GM21717 (cell line): ENCODE results near the gene TMOD1.

Experiments
- ATAC-seq: cut with Tn5 transposase; IDR thresholded peaks from one replicate; pipeline ENCODE4 v1.9.1; 2021; ENCODE audit warnings: mild to moderate bottlenecking, moderate library complexity; ENCODE audit not compliant: unreplicated experiment

TMOD1 gene

DNA sequence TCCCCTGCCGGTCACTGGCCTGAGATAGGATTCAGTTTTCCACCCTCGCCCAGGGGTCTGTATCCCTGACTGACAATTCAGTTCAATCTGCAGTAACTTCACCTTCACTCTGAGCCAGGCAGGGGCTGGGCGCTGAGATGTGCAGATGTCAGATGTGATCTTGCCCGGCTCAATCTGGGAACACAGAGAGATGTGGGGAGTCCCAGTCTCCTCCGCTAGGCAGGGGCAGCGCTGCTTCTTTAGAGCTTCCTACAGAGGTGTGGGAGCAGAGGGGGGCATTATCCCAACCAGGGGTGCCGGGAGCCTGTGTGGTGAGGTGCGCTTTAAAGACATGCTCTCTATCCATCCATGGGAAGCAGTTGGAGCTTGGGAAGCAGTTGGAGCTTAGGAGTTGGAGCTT is 14.6 kb downstream of the TMOD1 start:
- ATAC-seq: no peak

DNA sequence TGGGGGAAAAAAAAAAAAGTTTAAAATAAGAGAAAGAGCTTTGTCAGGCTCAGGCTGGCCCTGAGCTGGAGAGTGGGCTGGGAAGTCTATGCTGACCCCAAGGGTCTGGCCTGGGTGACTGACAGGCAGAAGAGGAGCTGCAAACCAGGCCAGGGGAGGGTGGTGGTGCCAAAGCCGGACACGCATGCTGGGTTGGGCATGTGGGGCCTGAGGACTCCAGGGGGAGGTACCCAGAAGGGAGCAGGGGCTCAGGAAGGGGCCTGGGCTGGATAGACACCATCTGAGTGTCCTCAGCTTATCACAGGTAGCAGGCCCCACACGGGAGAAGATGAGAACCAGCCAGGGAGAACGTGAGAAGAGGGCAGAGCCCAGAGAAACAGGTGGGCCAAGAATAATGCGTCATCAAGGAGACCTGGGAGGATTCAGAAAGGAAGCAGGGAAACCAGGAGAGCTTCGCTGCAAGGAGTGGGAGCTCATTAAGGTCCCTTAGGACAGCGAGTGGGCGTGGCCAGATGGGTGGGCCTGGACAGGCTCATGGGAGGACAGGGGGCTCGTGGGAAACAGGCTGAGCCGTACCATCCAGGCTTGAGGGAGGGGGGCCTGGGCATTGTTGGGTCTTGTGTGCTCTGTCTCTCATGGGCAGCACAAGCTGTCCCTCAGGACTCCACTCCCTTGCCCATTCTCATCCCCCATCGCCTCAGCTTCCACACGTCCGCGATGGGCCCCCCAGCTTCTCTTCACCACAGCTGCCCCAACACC is 16.0 kb downstream of the TMOD1 start:
- no peak for ATAC-seq

DNA sequence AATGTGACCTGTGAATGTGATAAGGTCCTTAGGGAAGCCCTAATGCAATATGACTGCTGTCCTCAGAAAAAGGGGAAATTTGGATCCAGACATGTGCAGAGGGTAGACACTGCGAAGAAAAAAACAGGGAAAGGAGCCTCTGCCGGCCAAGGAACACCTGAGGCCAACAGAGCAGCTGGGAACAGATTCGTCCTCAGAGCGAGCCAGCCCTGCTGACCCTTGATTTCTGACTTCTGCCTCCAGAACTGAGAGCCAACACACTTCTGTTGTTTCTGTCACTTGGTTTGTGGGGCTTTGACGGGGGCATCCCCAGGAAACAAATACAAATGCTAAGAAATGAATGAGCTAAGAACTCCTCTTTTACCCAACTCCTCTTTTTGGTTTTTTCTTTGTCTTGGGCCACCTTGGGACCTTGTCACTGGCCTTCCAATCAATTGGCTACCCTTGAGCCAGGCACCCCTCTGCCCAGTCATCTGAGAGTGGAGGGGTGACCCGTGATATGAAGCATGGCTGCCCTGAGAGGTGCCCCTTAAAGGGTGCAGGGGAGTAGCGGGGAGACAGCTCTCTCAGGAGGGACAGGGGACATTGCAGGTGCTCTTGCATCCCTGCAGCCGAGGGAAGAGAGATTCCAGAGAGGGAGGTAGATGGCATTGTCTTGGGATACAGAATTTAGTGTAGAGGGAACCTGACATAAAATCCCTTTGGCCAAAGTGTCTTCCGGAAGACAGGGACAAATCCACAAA is 16.9 kb downstream of the TMOD1 start:
- ATAC-seq: no peak

DNA sequence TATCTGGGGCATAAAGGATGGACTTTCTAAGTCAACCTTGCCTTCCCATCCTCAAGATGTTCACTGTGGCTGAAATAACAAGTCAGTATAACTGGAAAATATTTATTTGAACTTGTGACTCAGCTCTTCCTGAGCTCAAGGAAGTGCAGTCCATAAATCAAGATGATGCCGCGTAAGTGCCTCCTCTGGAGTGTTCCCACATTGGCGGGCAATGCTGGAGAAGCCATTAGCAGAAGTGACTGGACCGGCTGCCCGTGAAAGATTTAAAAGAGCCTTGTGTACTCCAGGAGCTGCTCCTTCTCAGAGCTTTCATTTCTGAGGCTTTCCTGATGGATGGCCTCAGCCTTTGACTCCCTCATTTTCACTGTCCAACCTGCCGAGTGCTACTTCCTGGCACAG is 17.4 kb downstream of the TMOD1 start:
- ATAC-seq: no peak

DNA sequence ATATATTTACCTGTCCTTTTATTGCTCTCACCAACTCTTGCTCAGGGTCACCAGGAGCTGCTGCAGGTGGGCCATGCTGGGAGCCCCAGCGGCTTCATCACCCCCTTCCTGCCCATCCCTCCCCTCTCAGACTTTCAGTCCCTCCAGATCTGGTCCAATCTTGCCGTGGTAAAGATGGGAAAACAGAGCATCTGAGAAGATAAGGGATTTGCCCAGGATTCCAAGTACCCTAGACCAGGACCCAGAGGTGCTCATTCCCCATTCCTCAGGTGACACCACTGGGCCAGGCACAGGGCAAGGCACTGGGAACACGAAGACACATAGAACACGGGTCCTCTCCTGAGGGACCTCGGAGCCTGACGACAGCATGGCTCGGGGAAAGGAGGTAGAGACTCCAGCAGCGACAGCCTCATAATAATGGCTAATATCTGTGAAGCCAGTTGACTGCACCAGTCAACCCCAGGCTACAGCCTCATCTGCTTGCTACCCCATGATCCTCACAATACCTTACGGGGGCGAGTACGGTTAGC is 18.0 kb downstream of the TMOD1 start:
- no peak for ATAC-seq

DNA sequence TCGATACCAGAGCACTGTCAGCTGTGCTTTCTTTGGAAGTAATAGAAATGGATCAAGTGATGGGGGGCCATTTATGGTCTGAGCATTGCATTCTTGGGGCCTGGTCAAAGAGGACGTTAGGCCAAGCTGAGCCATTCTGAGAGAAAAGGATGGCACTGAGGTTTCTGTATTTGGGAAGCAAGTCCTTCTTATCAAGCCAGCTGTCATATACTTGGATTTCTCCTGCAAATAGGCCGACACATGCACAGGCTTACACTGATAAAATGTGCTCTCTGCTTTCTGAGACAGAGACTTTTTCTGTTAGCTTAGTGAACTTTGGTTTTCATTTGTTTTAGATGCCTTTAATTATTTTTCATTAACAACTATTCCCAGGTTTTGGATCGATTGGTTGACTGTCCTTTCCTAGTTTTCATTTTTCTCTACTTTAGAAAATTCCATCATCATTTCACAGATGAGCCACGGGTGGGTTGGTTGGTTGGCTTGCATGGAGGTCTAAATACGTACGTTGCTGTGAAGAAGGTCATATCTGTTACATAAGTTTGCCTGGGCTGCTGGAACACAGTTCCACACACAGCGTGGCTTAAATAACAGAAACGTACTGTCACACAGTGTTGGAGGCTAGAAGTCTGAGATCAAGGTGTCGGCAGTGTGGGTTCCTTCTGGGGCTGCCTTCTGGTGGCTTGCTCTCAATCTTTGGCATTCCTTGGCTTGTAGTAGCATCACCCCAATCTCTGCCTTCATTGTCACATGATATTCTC is 20.3 kb downstream of the TMOD1 start:
- ATAC-seq: no peak

DNA sequence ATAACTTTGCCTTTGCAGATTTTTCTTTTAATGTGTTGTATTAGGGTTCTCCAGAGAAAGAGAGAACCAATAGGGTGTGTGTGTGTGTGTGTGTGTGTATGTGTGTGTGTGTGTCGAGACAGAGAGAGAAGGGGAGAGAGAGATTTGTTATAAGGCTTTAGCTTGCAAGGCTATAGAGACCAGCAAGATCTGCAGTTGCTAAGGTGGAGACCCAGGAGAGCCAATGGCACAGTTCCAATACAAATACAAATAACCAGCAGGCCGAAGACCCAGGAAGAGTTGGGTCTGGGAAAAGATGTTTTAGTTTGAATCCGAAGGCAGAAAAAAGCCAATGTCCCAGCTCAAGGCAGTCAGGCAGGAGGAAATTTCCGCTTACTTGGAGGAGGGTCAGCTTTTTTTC is 23.0 kb downstream of the TMOD1 start:
- ATAC-seq: no peak

DNA sequence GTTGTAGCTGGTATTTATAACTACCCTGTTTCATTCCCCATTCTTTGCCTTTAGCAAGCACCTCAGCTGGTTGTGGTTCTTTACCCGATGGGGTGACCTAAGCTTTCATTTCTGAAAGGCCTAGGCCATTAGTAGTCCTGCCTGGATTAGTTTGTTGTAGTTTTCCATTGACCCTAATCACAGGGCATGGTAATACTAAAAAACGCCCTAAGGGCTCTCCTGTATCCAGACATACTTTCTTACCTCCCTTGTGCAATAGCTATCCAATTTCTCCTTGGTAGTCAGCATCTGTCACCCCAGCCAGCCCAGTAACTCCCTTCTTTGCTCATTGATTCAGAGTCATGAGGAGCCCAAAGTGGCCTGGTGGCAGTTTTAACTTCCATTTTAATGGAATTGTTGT is 24.0 kb downstream of the TMOD1 start:
- ATAC-seq: no peak

DNA sequence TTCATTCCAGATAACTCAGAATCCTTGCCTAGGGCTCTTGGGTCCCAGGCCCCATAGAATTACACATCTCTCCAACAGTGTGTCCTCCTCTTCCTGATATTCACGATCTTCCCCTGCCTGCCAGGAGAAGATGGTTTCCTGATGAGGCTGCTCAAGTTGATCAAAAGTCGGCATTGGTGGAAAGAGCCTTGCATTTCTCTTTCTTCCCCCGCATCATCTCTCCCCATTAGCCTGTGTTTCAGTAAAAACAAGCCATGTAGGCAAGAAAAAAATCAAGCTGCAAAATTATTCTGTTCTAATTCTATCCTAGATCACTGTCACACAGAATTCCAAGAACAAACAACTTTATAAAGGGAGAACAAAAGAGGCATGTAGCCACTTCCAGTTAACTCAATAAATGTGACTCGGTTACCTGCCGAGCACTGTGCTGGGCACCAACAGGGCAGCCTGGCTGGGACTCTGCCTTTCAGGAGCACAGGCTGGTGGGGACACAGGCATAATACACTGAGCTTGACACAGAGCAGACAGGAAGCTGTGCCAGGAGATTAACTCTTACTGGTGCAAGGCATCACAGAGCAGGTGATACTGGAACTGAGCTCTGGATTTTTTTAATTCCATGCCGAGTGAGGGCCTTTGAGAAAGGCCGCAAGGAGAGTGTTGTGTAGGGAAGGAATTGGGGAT is 25.6 kb downstream of the TMOD1 start:
- no peak for ATAC-seq

DNA sequence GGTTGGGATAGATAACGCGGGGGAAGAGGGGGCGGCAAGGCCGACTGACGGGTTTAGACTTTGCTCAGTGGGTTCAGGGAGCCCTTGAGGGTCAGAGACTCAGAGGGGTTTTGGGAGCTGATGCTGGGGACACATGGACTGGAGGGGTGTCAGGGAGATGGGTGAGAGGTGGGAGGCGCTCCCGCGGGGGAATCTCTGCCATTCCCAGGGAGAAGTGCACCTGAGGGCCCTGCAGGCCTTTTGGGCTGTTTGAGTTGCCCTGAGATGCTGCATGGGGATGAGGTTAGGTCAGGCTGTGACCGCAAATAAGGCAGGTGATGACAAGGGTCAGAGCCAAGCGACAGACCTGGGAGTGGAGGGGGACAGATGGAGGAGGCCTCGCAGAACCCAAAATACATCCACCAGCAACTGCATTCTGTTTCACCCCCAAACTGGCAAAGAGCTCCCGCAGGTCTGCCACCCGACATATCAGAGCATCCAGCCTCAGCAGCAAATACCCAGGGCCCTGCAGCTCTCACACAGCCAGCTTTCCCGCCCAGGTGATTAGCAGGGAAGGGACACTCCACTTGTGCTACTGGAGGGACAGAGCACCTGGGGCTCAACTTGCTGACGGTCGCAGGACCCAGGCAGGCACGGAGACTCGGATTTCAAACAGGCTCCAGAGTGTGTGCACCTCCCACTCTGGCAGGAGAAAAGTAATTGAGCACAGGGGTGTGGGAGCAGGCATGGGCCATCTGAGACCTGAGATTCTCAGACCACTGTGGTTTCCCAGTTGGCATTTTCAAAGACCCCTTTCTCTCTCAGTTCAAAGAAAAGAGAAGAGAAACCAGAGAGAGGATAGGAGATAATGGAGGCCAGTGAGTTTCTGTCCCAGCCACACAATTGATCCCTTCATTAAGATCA is 26.4 kb downstream of the TMOD1 start:
- no peak for ATAC-seq

DNA sequence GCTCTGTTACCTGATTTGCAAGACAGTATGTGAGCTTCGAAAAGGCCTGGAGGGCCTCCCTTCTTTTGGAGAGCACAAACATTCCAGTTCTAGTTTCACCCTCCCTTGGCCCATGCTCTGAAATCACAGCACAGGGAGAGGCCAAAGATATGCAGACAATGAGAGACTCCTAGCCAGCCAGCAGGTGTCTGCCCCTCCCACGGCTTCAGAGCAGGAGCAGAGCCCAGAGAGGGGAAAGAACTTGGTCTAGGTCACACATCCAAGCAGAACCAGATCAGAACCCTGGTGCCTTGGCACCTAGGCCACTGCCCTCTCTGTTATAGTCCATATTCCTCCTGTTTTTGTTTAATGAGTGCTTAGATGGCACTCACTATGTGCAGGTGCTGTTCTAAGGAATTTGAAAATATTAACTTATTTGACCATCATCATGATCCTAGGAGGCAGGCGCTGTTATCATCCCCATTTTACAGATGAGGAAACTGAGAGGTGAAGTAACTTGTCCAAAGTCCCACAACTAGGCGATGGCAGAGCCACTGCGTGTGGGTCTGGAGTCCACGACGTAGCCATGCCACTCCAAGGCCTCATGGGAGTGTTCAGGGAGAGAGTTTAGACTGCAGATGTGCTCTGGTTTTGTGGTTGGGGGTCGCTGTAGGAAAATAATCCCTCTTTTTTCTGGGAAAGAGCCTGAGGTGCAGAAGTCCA is 27.2 kb downstream of the TMOD1 start:
- ATAC-seq: no peak

DNA sequence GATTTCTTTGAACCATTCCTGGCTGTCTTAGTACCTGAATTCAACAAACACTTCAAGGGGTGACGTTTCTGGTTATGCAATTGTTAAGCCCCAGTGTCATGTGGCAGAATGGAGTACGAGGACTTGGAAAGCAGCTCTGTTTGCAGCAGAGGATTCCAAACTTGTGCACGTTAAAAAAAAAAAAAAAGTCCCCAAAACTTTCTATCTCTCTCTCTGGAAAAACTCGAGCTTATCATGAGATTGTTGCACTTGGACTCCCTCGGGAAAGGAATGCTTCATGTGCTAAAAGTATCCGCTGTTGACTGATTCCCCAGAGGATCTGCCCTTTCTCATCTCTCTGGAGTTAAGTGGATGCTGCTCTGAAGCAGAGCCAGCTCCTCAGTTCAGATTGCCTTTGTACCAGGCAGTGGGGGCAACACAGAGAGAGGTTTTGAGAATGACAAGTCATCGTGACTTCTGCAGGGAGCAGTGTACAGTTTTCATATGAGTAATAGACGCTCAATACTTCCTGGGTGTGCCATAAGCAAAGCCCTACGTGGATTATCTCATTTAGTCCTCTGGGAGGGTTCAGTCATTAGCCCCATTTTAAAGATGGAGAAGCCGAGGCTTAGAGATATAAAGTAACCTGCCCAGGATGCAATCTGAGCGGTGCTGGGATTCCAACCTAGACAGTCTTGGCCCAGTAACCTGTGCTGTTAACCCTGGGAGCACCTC is 28.1 kb downstream of the TMOD1 start:
- ATAC-seq: peak; percentile 81

DNA sequence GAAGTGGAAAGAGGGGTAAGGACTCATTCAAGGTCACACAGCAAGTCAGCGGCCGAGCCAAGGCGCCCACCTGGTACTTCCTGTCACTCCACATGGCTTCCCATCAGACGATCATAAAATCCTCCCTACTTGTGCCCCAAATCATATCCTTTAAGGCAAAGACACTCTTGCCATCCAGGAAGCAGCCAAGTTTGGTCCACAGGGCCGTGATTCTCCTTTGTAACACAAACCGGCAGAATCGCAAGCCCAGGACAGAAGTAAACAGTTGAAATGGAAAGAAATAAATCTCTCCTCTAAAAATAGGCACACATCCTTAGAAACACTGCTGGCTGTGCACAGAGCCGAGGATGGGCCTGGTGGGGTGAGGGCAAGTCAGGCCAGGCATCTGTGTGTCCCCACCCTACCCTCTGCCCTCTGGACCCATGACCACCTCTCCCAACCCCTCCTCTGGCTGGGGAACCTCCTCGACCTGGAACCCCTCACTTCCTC is 30.5 kb downstream of the TMOD1 start:
- no peak for ATAC-seq

DNA sequence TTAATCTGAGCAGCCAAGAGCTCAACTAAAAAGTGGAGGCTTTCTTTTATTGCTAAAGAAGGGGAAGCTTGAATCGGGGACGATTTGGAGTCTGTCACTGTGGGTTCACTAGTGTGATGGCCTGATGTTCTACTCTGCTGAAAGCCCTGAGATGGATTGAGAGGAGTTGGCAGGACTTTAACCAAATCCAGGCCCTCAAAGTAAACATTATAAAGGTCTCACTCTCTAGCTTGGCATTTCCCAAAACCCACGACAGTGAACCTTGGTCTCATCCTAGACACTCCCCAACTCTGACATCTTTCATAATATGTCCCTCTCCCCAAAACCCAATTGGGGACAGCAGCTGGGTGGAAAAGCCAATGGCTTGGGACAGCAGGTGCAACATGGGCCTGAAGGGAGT is 32.7 kb downstream of the TMOD1 start:
- ATAC-seq: no peak

DNA sequence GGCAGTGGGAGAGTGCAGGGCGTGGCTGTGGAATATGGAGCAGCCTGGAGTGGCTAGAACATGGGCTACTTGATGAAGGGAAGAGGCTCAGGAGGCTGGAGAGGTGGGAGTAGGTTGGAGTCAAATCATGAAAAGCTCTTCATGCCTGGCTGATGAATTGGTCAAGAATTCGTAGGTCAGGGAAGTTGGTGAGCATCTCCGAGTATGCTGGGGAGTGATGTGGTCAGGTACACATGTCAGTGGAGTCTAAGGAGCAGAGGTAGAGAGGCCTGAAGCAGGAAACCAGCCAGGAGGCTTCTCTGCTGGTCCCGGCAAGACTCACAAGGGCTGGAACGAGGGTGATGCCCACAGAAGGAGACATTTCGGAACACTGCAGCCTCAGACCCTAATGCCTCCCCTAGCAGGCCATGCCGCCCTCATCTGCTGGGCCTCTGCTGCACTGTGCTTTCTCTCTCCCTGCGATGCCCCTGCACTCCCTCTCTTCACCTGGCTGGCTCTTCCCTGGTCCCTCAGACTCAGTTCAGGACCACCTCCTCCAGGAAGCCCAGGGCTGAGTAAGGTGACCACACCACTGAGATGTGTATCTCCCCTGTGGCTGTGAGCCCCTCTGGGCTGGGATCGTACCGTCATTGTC is 33.6 kb downstream of the TMOD1 start:
- no peak for ATAC-seq

DNA sequence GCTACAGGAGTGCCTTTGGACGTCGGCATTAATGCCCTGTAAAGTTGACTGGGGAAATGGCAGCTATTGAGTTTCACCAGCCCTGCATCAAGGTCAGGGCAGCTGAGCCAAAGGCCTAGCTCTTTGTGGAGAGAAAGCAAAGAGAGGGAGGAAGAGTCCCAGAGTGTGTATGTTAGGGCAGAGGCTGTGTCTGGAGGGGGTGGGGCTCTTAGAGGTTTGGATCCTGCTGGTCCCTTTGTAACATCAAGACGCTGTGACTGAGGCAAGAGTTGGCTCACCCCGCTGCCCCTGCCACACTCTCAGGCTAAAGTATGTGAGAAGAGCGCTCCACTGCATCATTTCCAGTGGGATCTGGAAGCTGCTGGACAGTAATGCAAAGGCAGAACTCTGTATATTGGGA is 34.3 kb downstream of the TMOD1 start:
- ATAC-seq: no peak

DNA sequence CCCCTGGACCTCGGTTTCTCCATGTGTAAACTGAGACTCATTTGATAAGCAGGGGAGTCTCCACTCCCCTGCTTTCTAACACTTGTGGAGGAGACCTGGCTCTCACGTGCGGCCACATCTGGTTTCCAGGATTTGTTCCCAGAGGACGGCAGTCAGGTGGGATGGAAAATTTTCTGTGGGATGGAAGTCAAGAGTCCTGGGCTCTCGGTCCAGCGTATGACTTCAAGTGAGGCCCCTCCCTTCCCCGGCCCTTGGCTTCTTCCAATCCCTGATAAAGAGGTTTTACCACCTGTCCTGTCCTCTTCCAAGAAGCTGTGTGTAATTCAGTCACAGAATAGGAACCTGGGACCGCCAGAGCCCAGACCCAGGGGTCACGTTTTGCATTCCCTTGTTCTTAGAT is 35.0 kb downstream of the TMOD1 start:
- ATAC-seq: no peak

DNA sequence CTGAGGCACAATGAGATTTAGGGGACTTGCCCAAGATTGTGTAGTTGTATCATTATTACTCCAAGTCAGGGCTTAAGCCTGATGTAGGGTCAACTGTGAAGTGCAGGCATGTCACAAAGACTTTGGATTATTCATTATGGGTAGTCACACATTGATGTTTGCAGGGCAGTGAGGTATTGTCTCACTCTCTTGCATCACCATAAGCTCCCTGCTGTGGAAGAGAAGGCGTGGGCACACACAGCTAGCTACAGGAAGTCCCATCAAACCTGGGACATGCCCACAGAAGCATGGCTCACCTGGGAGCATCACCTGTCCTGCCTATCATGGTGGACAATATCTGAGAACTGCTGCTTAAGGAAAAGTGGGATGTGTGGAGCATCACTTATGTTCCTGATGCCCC is 42.1 kb downstream of the TMOD1 start:
- no peak for ATAC-seq
